Uterus (tissue), 4 donors: ENCODE results near the gene TMEM53. TPM values are rescaled to one million over a fixed set of nuclear protein-coding genes. Genes with fewer than 3 reads are reported as not detected.

ENCODE experiments used
- DNase-seq, 2 donors: peaks; one replicate each; pipeline ENCODE4 v3.0.0-alpha.2; 2019 to 2020
- H3K27ac ChIP-seq, 2 donors: fragments of 200-600 bp; sonication (generic); 1 replicate in 1 of 2; 2 replicates in 1 of 2; pipeline ENCODE4 v1.5.1; 2016 to 2018
- H3K27me3 ChIP-seq, 2 donors: fragments of 200-600 bp; sonication (generic); one replicate each; pipeline ENCODE4 v1.5.1; 2018 to 2019; ENCODE audit warnings: control low read depth in 1 of 2
- H3K36me3 ChIP-seq, 2 donors: fragments of 200-600 bp; sonication (generic); one replicate each; pipeline ENCODE4 v1.5.1; 2019; ENCODE audit warnings: control low read depth in 1 of 2
- H3K4me1 ChIP-seq, 2 donors: fragments of 200-600 bp; sonication (generic); one replicate each; pipeline ENCODE4 v1.5.1; 2018 to 2019; ENCODE audit warnings: control low read depth in 1 of 2
- H3K4me3 ChIP-seq, 2 donors: fragments of 200-600 bp; sonication (generic); 1 replicate in 1 of 2; 2 replicates in 1 of 2; pipeline ENCODE4 v1.5.1; 2018 to 2019; ENCODE audit warnings: mild to moderate bottlenecking in 1 of 2
- H3K9me3 ChIP-seq, 2 donors: fragments of 200-600 bp; sonication (generic); one replicate each; pipeline ENCODE4 v1.5.1; 2019; ENCODE audit warnings: control low read depth in 1 of 2
- POLR2A ChIP-seq, 2 donors: fragments of 450-650 bp; IDR thresholded peaks; one replicate each; pipeline ENCODE4 v1.6.1; 2016; ENCODE audit warnings: antibody characterized with exemption in 2 of 2, mild to moderate bottlenecking in 1 of 2, moderate library complexity in 1 of 2
- intact Hi-C: fragments of 100-400 bp; cut with DNase I; formaldehyde crosslinking; loops from one replicate; pipeline ENCODE4 v1.15.1; 2023; ENCODE audit warnings: low total_unique reads
- total RNA-seq, 4 donors: library from RNA; depleted of rRNA in 3 of 4; stranded (reverse); fragments of >200 nt in 3 of 4; gene quantifications; one replicate each; pipeline versions ENCODE4 v1.1.0 to v1.2.4, GENCODE V29; 2014 to 2023
- TF ChIP-seq, protein P1 (sequence below), 4 experiments: fragments of 200-600 bp in 2 of 4; fragments of 450-650 bp in 2 of 4; sonication (generic) in 2 of 4; IDR thresholded peaks; one replicate each; pipeline ENCODE4 v1.5.1; 2016 to 2019; ENCODE audit warnings: antibody characterized with exemption in 4 of 4, mild to moderate bottlenecking in 2 of 4, moderate library complexity in 1 of 4
- donor health status: DM: yes; HTN: yes; CAD: no.

The TMEM53 gene
- total RNA-seq, 4 donors from 2014 or later, result 1.5 to 5.4 (median 3.8) TPM; not detected in 1

DNA sequence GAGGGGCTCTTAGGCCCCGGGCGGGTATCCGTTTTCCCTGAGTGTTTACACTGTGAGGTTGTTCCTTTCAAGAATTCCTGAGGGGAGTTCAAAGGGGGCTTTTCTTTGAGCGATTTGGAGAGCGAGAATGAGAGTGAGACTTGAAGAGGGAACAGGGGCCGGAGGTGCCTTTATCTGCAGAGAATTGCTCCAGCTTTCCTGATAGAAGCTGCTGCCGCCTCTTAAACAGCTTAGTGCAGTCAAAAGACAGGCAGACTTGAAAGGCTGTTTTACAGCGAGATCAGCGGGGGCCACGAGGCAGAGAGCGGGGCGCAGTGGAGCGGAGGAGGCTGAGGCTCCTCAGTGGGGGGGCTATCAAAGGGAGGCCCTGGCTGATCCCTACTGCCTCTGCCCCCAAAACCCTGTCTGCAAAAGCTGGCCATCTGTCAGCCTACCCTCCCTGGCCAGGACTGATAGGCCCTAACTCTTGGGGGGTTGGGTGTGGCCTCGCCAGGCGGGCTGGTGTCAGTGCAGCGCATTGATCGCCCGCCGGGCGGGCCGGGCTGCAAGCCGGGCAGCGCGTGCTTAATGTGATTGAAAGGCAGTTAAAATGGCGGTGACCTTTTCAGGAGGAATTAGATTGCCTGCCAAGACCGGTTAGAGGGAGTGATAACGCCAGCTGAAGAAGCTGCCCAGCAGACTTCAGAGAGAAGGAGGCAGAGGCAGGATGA lies 36.4 kb downstream of the TMEM53 start:
- Histone ChIP-seq H3K4me1 (peaks cover 9 to 20% of the 10 kb centered on the region in 2 donors), H3K27ac (peak overlapping the region; percentile 20 to 43), H3K27me3 (no peaks in the 10 kb centered on the region), H3K36me3 (no peaks in the 10 kb centered on the region), H3K9me3 (no peaks in the 10 kb centered on the region), H3K4me3 (no peak overlapping the region)
- peak; percentile 45 to 54 for DNase-seq
- TF ChIP-seq, protein P1, sequence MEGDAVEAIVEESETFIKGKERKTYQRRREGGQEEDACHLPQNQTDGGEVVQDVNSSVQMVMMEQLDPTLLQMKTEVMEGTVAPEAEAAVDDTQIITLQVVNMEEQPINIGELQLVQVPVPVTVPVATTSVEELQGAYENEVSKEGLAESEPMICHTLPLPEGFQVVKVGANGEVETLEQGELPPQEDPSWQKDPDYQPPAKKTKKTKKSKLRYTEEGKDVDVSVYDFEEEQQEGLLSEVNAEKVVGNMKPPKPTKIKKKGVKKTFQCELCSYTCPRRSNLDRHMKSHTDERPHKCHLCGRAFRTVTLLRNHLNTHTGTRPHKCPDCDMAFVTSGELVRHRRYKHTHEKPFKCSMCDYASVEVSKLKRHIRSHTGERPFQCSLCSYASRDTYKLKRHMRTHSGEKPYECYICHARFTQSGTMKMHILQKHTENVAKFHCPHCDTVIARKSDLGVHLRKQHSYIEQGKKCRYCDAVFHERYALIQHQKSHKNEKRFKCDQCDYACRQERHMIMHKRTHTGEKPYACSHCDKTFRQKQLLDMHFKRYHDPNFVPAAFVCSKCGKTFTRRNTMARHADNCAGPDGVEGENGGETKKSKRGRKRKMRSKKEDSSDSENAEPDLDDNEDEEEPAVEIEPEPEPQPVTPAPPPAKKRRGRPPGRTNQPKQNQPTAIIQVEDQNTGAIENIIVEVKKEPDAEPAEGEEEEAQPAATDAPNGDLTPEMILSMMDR (IDR thresholded peaks at IDR 0.05), result no peak
- no peak for TF ChIP-seq POLR2A (IDR thresholded peaks at IDR 0.05)
- intact Hi-C loops, result no loop called here

DNA sequence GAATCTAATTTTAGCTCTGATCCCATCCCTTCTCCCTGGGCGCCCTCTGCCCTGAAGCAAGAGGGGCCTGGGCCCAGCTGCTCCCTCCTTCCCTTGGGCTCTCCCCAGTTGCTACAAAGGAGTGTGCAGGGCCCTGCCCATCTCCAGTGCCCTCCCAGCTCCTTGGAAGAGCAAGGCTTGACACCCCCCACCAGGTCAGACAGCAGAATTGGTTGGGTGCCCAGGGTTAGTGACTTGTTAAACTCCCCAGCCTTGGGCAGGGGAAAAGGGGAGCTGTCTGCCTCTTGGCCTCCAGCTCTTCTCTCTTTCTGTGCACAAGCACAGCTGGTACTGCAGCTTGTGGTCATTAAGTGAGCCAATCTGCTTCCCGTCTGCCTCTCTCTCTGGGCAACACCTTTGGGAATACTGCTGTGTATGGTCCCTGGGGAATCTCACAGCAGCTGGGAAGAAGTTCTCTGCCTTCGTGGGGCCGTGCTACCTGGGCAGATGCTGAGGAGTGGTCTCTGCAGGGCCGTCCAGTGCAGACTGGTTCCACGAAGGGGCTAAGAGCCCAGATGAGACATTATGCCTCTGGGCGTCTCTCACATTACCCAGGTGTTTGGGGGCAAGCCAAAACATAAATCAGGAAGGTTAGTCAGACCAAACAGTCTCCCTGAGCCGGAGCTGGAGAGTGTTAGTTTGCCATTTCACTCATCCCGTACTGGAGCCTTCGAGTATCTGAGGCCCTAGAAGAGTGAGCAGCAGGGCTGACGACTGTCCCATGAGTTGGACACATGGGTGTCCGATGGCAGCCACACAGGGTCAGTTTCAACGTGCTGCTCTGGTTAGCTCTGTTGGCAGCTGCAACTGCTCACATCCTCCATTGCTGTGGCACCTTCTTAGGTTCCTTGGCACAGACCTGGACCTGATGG lies 37.3 kb downstream of the TMEM53 start:
- H3K27ac ChIP-seq, result peak overlapping the region; percentile 20 to 43
- H3K4me1 ChIP-seq, result peaks cover 9 to 20% of the 10 kb centered on the region in 2 donors
- H3K4me3 ChIP-seq, result no peak overlapping the region
- H3K9me3 ChIP-seq, result no peaks in the 10 kb centered on the region
- intact Hi-C loops, result no loop called here
- DNase-seq, result peak in 1 of 2 donors; percentile 71
- no peaks in the 10 kb centered on the region for H3K36me3 ChIP-seq
- TF ChIP-seq, protein P1 (IDR thresholded peaks at IDR 0.05), result no peak
- TF ChIP-seq POLR2A (IDR thresholded peaks at IDR 0.05), result no peak
- no peaks in the 10 kb centered on the region for H3K27me3 ChIP-seq

DNA sequence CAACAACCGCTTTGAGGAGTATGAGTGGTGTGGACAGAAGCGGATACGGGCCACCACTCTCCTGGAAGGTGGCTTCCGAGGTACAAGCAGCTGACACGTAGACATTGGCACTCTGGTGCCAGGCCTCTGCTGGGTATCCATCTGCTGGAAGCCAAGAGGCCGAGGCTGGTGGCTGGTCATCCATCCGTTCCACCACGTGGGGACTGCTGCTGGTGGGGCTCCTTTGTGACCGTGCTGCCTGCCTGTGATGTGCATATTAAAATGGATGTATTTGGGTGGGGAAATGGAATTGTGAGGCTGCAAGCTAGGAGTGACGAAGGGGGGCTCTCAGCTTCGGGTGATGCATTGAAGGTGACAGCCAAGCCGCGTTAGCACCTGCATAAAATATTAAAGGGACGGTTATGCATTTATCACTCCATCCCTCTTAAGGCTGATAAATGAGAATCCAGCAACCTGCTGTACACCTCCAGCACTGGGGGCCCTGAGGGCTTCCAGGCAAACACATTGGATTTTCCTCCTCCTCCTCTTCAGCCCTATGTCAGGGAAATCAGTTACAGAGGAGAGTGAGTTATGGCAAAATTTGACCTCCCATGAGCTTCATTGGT lies 38.1 kb downstream of the TMEM53 start:
- Histone ChIP-seq H3K36me3 (no peaks in the 10 kb centered on the region), H3K9me3 (no peaks in the 10 kb centered on the region), H3K27ac (peak overlapping the region in 1 of 2 donors; percentile 43), H3K4me3 (no peak overlapping the region), H3K4me1 (peaks cover 9 to 20% of the 10 kb centered on the region in 2 donors), H3K27me3 (no peaks in the 10 kb centered on the region)
- intact Hi-C loops, result no loop called here
- TF ChIP-seq POLR2A (IDR thresholded peaks at IDR 0.05), result no peak
- TF ChIP-seq, protein P1 (IDR thresholded peaks at IDR 0.05), result no peak
- DNase-seq, result no peak

DNA sequence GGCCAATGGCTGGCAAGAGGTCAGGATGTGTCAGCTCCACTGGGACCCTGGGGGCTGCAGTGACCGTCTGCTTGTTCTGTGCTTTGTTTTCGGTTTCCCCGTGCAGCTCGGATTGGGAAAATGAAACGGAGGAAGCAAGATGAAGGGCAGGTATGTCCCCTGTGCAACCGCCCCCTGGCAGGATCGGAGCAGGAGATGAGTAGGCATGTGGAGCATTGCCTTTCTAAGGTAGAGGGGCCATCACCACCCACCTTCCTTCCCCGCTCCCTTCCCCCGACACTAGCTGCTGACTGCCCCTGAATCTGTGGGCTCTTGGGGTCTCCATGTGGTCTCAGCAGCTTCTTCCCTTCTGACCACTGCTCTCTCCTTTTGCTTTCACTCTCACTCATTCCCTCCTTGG lies 38.8 kb downstream of the TMEM53 start:
- Histone ChIP-seq H3K4me1 (peaks cover 9 to 20% of the 10 kb centered on the region in 2 donors), H3K36me3 (no peaks in the 10 kb centered on the region), H3K4me3 (no peak overlapping the region), H3K27ac (no peak overlapping the region), H3K9me3 (no peaks in the 10 kb centered on the region), H3K27me3 (no peaks in the 10 kb centered on the region)
- DNase-seq, result no peak
- TF ChIP-seq, protein P1 (IDR thresholded peaks at IDR 0.05), result no peak
- TF ChIP-seq POLR2A (IDR thresholded peaks at IDR 0.05), result no peak
- intact Hi-C loops, result no loop called here
